NB4 (cell line): ENCODE measurements around the gene LFNG.

Source experiments
- DNase-seq: peaks from one replicate; pipeline ENCODE4 v3.0.0; 2010; ENCODE audit warnings: low read depth
- H3K4me3 ChIP-seq: one replicate; pipeline ENCODE4 v1.5.1; 2011; ENCODE audit warnings: mild to moderate bottlenecking, low read depth, low read length, moderate library complexity
- MYC ChIP-seq: IDR thresholded peaks from 2 replicates; pipeline ENCODE4 v1.6.1; 2011; ENCODE audit warnings: low read depth, low read length
- POLR2A ChIP-seq: IDR thresholded peaks from 2 replicates; pipeline ENCODE4 v1.6.1; 2011; ENCODE audit warnings: mild to moderate bottlenecking; ENCODE audit not compliant: insufficient read length; ENCODE audit errors: extremely low read depth
- TF ChIP-seq, protein P1 (sequence below): IDR thresholded peaks from one replicate; pipeline ENCODE4 v1.5.1; 2012; ENCODE audit warnings: low read depth, low read length
- TF ChIP-seq, protein P2 (sequence below): IDR thresholded peaks from 2 replicates; pipeline ENCODE4 v1.6.1; 2011; ENCODE audit warnings: low read depth, low read length

Gene LFNG

DNA sequence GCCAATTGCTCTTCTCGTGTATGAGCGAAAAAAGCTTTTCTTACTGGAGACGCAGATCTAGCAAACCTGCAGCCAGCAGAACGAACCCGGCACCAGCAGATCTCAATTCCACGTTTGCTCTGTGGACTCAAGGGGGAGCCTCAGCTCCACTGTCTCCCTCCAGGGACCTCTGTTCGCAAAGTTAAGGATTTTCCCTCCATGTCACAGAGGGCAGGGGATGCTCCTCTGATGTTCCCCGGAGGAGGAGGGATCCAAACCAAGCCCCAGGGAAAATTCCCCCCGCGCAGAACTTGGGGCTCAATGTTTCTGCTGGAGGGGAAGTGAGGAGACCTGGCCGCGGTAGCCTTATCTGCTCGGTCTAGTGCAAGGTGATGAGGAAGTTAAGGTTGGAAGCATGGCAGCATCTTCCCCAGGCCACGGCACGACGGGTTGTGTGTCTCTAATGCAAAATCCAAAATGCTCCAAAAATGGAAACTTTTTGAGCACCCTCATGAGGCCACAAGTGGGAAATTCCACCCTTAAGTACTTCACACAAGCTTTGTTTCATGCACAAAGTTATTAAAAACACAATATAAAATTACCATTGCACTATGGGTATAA is 48.2 kb downstream of the LFNG start:
- TF ChIP-seq POLR2A (no peak), MYC (no peak)
- TF ChIP-seq, protein P1, sequence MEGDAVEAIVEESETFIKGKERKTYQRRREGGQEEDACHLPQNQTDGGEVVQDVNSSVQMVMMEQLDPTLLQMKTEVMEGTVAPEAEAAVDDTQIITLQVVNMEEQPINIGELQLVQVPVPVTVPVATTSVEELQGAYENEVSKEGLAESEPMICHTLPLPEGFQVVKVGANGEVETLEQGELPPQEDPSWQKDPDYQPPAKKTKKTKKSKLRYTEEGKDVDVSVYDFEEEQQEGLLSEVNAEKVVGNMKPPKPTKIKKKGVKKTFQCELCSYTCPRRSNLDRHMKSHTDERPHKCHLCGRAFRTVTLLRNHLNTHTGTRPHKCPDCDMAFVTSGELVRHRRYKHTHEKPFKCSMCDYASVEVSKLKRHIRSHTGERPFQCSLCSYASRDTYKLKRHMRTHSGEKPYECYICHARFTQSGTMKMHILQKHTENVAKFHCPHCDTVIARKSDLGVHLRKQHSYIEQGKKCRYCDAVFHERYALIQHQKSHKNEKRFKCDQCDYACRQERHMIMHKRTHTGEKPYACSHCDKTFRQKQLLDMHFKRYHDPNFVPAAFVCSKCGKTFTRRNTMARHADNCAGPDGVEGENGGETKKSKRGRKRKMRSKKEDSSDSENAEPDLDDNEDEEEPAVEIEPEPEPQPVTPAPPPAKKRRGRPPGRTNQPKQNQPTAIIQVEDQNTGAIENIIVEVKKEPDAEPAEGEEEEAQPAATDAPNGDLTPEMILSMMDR: peak; percentile 49
- TF ChIP-seq, protein P2, sequence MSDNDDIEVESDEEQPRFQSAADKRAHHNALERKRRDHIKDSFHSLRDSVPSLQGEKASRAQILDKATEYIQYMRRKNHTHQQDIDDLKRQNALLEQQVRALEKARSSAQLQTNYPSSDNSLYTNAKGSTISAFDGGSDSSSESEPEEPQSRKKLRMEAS: no peak
- no peak overlapping the region for H3K4me3 ChIP-seq
- peak; percentile 48 for DNase-seq

DNA sequence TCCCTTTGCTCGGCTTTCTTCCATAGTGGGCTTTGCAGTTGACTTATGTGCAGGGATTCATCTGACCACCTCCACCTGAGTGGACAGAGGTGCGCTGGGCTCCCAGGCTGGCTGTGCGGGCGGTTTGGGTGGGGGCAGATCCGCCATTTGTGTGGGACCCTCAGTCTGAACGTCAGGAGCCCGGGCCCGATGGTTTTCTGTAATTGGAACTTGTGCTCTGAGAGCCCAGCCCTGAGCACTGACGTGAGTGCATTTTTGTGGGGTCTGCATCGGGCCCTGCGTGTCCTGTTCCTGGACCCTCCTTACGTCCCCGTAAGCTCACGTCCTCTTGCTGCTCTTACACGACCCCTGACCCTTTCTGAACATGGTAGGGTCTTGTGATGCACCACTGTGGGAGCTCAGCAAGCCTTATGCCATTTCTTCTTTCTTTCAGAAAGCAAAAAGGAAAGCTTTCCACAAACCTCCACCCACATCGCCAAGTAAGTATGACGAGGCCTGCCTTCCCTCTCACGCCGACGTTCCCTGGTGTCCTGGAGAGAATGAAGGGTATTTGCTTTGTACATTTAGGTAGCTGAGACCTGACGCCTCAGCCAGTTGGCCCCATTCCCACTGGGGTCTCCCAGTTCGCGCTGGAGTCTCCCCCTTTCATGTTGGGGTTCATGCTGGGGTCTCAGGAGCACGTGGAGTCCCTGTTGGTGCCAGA is 49.1 kb downstream of the LFNG start:
- no peak for TF ChIP-seq POLR2A
- TF ChIP-seq, protein P1: no peak
- TF ChIP-seq, protein P2: no peak
- no peak for TF ChIP-seq MYC
- no peak for DNase-seq
- no peak overlapping the region for H3K4me3 ChIP-seq

DNA sequence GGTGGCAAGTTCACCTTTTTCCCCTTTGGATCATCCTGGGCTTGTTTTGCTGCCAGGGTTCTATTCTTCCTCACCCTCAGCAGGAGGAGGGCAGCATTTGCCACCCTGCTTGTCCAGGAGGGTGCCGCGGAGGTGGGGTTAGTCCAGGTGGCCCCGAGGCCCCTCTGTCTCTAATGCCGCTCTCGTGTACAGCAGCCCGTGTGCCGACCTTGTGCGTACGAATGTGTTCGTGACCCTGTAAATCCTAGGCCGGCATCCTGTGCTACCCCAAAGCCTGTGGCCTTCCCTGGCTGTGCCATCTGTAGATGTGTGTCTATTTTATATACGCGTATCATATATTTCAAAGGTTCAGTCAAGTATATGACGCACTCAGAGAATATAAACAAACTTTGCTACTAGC is 49.8 kb downstream of the LFNG start:
- no peak overlapping the region for H3K4me3 ChIP-seq
- no peak for DNase-seq
- TF ChIP-seq POLR2A (no peak), MYC (no peak)
- TF ChIP-seq, protein P2: no peak
- TF ChIP-seq, protein P1: no peak

DNA sequence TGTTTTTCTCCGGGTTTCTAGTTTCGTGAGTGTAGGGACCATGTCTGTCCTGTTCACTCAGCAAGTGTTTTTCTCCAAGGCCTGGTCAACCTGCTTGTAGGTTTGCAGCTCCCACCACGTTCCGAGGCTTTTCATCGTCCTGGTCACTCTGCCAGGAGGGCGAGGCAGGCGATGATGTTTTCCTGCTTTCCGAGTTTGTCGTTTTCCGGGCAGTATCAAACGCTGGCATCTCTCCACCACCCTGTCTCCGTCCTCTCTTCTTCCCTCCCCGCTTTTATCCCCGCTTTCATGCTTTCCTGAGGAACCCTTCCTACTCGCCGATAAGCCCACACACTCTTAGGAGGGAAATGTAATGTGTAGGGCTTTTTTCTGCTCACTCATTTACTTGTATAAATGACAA is 50.4 kb downstream of the LFNG start:
- H3K4me3 ChIP-seq: no peak overlapping the region
- no peak for DNase-seq
- TF ChIP-seq, protein P2: no peak
- TF ChIP-seq MYC (no peak), POLR2A (no peak)
- TF ChIP-seq, protein P1: no peak

DNA sequence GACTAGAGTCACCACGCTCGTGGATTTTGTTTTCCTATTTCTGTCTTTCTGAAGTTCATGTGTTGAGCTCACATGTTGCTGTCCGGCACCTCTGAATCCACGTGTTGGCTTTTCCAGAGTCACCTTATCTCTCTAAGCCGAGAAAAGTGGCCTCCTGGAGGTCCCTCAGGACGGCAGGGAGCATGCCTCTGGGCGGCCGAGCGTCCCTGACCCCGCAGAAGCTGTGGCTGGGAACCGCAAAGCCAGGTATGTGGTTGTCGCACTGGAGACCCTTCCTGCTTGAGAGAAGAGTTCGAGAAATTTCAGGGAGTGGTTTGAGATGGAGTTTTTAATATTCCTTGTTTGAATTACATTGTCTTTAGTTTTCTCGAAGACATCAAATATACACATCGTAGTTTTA is 51.8 kb downstream of the LFNG start:
- TF ChIP-seq, protein P1: no peak
- TF ChIP-seq, protein P2: no peak
- TF ChIP-seq POLR2A: no peak
- TF ChIP-seq MYC: no peak
- no peak for DNase-seq

More for the DNA sequence above, 51.8 kb downstream of the LFNG start:
- no peak overlapping the region for H3K4me3 ChIP-seq
